ENCODE data around the gene CACNA1E.

DNA sequence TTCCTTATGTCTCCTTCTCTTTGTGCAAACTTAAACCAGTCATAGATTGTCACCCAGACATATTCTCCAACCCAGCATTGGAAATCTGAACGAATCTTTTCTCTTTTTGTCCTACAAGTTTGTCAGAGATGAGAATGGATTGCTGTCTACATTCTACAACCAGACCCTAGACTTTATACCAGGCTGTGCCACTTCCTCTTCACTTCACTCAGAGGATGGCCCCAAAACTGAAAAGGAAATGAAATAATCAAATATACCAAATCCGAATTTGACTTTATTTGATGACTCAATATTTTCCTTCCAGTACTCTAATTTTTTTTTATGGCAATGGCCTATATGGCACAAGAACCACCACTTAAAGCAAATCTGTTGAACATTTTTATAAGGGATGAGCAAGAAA, 321.7 kb downstream of the CACNA1E start:
- no peak for TF ChIP-seq CTCF (conservative IDR thresholded peaks at IDR 0.05; ENCODE audit: low read length)
- TF ChIP-seq EZH2phosphoT487 (IDR thresholded peaks at IDR 0.05; ENCODE audit: borderline replicate concordance) = no peak

Measured in Loucy (cell line).